NCI-H2081 treated with DMSO at 0.1 percent for 48 hours (cell line): ENCODE data around the gene NOMO2.
"Not testable (repeated sequence)": the region's sequence is repeated elsewhere in the genome, so short reads cannot be mapped to it uniquely, and the experiment has no call there.

Experiments
- DNase-seq: peaks from one replicate; lab custom pipeline; 2025; lab: John Stamatoyannopoulos, UW

NOMO2 gene

GRCh38 chr16:18521445-18522181 is 40.3 kb downstream of the NOMO2 start:
- DNase-seq: not testable (repeated sequence)

DNA sequence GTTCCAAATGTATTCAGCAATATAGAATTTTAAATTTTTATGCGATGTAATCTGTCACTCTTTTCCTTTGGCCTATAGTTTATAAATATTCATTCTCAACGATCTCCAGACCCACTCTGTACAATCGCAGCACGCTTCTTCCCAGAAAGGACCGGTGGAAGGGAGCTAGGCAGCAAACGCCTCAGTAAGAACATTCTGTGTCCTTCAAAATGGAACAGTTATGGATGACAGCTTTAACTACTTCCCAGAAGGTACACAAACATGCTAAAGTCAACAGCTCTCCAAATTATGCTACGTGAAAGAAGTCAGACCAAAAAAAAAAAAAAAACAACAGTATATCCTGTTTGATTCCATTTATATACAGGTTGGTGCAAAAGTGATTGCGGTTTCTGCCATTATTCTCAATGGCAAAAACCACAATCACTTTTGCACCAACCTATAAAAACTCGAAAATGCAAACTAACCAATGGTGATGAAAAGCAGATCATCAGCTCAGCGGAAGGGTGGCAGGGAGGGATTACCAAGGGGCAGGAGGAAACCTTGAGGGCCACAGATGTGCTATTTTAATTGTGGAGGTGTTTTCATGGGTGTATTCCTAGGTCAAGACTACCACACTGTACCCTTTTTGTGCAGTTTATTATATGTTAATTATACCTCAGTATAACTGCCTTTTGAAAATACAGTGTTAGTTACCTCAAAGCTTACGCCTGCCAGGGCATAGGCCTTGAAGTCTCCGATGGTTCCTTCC is 43.2 kb downstream of the NOMO2 start:
- not testable (repeated sequence) for DNase-seq

DNA sequence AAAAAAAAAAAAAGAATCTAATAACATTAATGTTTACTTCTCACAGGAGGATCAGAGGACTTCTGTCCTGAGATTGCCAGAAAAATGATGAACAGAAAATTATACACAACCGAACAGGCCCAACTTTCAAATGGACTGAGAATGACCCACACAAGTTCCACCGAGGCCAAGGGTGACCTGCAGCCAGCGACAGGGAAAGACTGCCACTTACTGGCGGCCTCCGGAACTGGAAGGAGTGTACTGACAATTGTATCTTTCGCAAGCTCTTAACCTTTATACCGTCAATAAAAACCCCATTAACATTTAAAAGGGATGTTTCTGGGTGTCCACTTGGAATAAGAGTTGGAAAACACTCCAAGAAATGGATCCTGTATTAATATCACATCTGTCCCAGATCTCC is 63.5 kb downstream of the NOMO2 start:
- DNase-seq: not testable (repeated sequence)

- DNase-seq: not testable (repeated sequence)
Observed at GRCh38 chr16:18497032-18497431, 64.9 kb downstream of the NOMO2 start.

DNA sequence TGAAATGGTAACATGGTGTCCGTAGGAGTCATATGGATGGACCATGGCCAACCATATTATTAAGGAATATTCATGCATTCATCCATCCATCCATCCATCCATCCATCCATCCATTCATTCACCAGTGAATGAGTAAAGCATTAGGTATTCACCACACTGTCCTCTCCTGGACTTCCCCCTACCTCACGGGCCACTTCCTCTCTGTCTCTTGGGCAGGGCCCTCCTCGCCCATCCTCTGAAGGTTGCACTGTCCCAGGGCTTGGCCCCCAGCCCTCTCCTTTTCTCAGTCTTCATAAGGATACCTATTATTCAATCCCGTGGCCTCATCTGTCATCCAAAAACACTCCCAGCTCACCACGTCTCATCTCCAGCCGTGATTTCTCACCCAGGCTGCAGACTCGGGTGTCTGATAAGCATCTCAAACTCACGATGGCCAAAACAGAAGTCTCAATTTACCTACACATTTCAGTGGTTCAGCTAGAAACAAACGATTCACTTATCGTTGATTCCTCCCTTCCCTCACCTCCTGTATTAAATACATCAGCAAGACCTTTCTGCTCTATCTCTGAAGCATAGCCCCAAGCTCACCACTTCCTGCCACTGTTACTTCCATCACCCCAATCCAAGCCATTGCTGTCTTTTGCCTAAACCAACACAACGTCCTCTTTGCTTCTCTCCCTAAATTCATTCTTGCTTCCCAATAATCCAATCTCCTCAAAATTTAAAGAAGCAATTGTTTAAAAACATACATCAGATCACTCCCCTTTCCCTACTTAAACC is 69.6 kb downstream of the NOMO2 start:
- not testable (repeated sequence) for DNase-seq

GRCh38 chr16:18436025-18436424 is 125.9 kb downstream of the NOMO2 start:
- not testable (repeated sequence) for DNase-seq

DNA sequence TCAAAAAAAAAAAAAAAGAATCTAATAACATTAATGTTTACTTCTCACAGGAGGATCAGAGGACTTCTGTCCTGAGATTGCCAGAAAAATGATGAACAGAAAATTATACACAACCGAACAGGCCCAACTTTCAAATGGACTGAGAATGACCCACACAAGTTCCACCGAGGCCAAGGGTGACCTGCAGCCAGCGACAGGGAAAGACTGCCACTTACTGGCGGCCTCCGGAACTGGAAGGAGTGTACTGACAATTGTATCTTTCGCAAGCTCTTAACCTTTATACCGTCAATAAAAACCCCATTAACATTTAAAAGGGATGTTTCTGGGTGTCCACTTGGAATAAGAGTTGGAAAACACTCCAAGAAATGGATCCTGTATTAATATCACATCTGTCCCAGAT is 146.1 kb downstream of the NOMO2 start:
- DNase-seq: not testable (repeated sequence)

DNA sequence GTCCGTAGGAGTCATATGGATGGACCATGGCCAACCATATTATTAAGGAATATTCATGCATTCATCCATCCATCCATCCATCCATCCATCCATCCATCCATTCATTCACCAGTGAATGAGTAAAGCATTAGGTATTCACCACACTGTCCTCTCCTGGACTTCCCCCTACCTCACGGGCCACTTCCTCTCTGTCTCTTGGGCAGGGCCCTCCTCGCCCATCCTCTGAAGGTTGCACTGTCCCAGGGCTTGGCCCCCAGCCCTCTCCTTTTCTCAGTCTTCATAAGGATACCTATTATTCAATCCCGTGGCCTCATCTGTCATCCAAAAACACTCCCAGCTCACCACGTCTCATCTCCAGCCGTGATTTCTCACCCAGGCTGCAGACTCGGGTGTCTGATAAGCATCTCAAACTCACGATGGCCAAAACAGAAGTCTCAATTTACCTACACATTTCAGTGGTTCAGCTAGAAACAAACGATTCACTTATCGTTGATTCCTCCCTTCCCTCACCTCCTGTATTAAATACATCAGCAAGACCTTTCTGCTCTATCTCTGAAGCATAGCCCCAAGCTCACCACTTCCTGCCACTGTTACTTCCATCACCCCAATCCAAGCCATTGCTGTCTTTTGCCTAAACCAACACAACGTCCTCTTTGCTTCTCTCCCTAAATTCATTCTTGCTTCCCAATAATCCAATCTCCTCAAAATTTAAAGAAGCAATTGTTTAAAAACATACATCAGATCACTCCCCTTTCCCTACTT is 152.2 kb downstream of the NOMO2 start:
- DNase-seq: not testable (repeated sequence)

DNA sequence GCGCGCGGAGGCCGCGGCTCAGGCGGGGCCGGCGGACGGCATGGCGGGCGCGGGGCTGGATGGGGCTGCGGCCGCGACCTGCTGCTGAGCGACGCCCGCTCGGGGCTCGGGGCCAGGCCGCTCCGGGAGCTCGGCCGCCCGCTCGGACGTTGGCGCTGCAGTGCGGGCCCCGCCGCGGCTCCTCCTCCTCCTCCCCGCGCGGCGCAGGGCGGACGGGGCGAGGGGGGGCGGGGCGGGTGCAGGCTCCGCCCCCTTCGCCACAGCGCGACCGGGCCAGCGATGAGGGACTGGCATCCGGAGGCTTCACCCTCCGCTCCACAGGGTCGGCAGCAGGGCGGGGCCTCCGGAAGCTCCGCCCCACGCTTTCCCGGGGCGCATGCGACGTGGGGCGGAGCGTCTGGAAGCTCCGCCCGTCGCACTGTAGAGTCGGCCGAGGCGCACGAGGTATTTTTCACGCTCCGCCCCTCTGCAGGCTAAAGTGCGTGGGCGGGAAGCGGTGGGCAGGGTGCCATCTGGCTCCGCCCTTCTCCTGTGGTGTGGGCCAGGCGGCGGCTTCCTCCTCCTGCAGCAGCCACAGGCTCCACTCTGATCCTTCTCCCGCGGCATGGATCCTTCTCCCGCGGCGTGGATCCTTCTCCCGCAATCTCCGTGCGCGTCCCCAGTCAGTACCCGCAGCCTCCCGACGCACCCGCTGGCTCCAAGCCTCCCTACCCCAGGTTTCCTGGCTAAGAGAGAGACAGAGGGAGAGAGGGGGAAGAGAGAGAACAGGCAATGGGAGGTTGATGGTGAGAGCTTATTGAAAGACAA is 159.8 kb downstream of the NOMO2 start:
- not testable (repeated sequence) for DNase-seq

- not testable (repeated sequence) for DNase-seq
Observed at GRCh38 chr16:18401159-18401558, 160.7 kb downstream of the NOMO2 start.

- DNase-seq: not testable (repeated sequence)
Observed at GRCh38 chr16:18394363-18394762, 167.5 kb downstream of the NOMO2 start.

- not testable (repeated sequence) for DNase-seq
Observed at GRCh38 chr16:18387767-18388166, 174.1 kb downstream of the NOMO2 start.

DNA sequence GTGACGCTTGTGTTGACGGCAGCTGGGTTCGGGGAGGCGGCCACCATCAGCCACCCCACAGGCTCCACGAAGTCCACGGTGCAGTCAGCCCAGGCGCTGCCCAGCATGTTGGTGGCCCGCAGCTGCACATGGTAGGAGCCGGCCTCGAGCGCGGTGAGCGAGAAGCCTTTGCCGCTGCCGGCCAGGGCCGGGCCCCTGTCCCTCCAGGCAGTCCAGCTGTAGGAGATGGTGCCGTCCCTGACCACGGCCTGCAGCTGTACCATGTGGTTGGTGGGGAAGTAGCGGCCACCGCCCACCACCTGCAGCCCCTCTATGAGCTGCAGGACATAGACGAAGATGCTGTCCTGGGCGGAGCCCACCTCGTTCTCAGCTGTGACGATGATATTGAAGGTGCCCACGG is 175.4 kb downstream of the NOMO2 start:
- DNase-seq: not testable (repeated sequence)

DNA sequence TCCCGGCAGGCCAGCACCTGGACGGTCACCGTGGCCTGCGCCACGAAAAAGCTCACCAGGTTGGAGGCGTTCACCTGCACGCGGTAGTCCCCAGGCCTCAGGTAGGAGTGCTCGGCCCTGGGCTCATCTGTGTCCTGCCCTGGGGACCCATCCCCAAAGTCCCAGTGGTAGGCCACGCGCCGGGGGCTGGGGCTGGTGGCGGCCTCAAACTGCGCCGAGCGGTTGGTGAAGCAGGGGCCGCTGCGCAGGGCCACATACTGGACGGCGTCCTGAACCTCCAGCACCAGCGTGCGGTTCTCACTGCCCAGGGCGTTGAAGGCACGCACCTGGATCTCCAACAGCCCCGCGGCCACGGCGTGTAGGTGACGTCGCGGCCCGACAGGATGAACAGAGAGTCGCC is 176.6 kb downstream of the NOMO2 start:
- DNase-seq: not testable (repeated sequence)

GRCh38 chr16:18384869-18385268 is 177.0 kb downstream of the NOMO2 start:
- not testable (repeated sequence) for DNase-seq

DNA sequence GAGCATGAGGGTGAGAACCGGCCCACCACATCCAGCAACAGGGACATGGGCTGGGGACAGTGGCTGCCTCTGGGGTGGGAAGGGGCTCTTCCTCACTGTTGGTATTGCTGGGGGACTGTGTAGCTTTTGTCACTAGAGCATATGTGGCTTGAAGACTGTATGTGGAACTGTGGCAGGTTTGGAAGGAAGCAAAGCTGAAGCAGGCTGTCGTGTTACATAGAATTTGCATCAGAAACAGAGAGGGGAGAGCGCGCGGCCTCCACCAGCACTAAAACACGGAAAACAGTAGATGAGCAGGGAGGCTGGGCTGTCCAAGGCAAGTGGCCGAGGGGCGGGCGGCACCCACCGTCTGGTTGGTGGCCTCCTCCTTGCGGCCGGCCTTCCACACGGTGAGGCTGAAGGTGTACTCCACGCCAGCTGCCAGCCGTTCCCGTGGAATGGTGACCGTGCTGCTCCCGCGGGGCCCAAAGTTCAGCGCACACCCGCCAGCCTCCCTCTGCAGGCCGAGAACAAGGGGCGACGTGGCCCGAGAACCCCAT is 177.7 kb downstream of the NOMO2 start:
- DNase-seq: not testable (repeated sequence)

- not testable (repeated sequence) for DNase-seq
Observed at GRCh38 chr16:18382696-18383095, 179.2 kb downstream of the NOMO2 start.
